A549 (cell line): ENCODE data around the gene SOCS4.

Experiments
- FOSL2 ChIP-seq, 2 experiments: fragments of 450-650 bp in 1 of 2; fragments of >200 bp in 1 of 2; sonication (Bioruptor Twin) in 1 of 2; formaldehyde crosslinking; IDR thresholded peaks; 2 replicates each; pipeline versions ENCODE4 v1.5.0 to v1.6.1; 2016 to 2020; ENCODE audit warnings: mild to moderate bottlenecking in 1 of 2, moderate library complexity in 1 of 2
- JUN ChIP-seq, 2 experiments: fragments of >200 bp; sonication (Bioruptor Twin); formaldehyde crosslinking; IDR thresholded peaks; 2 replicates in 1 of 2; 3 replicates in 1 of 2; pipeline ENCODE4 v1.6.1; 2016 to 2017
- MYC ChIP-seq: IDR thresholded peaks from 2 replicates; pipeline ENCODE4 v1.6.1; 2012; ENCODE audit warnings: mild to moderate bottlenecking, inconsistent platforms, low read length, improper control_type of control experiment, borderline replicate concordance
- NR3C1 ChIP-seq: fragments of >200 bp; sonication (Bioruptor Twin); formaldehyde crosslinking; IDR thresholded peaks from 3 replicates; pipeline ENCODE4 v1.6.1; 2017
- POLR2A ChIP-seq: IDR thresholded peaks from 2 replicates; pipeline ENCODE4 v1.6.1; 2012; ENCODE audit warnings: mild to moderate bottlenecking, low read length
- SMC3 ChIP-seq: fragments of >200 bp; sonication (Bioruptor Twin); formaldehyde crosslinking; IDR thresholded peaks from 3 replicates; pipeline ENCODE4 v1.6.1; 2018; ENCODE audit warnings: inconsistent platforms
- TF ChIP-seq, protein P1 (sequence below): fragments of >200 bp; sonication (Bioruptor Twin); formaldehyde crosslinking; IDR thresholded peaks from 3 replicates; pipeline ENCODE4 v1.5.1; 2016
- TF ChIP-seq, protein P2 (sequence below): IDR thresholded peaks from 2 replicates; pipeline ENCODE4 v1.6.1; 2012

DNA sequence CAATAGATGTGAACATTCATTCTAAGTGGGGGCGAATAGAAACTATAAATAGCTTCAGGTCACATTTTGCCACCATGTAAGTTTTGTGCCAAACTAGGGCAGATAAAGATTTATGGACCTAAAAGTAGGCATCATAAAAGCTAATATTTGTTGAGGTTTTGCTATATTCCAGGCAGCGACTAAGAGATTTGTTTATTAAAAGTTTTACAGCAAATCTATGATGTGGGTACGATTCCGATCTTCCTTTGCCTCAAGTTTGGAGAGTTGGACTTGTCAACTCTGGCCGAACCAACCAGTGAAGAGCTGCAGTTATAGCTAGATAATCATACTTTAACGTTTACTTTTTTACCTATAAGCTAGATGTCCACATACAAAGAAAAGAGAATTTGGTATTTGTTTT, 26.0 kb downstream of the SOCS4 start:
- TF ChIP-seq POLR2A (no peak), JUN (IDR thresholded peaks at IDR 0.05) (no peak), FOSL2 (IDR thresholded peaks at IDR 0.05) (no peak), FOSL2 (CRISPR knock-in tag; IDR thresholded peaks at IDR 0.05) (no peak), MYC (no peak), NR3C1 (no peak), SMC3 (no peak)
- TF ChIP-seq, protein P1, sequence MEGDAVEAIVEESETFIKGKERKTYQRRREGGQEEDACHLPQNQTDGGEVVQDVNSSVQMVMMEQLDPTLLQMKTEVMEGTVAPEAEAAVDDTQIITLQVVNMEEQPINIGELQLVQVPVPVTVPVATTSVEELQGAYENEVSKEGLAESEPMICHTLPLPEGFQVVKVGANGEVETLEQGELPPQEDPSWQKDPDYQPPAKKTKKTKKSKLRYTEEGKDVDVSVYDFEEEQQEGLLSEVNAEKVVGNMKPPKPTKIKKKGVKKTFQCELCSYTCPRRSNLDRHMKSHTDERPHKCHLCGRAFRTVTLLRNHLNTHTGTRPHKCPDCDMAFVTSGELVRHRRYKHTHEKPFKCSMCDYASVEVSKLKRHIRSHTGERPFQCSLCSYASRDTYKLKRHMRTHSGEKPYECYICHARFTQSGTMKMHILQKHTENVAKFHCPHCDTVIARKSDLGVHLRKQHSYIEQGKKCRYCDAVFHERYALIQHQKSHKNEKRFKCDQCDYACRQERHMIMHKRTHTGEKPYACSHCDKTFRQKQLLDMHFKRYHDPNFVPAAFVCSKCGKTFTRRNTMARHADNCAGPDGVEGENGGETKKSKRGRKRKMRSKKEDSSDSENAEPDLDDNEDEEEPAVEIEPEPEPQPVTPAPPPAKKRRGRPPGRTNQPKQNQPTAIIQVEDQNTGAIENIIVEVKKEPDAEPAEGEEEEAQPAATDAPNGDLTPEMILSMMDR: no peak
- TF ChIP-seq, protein P2, sequence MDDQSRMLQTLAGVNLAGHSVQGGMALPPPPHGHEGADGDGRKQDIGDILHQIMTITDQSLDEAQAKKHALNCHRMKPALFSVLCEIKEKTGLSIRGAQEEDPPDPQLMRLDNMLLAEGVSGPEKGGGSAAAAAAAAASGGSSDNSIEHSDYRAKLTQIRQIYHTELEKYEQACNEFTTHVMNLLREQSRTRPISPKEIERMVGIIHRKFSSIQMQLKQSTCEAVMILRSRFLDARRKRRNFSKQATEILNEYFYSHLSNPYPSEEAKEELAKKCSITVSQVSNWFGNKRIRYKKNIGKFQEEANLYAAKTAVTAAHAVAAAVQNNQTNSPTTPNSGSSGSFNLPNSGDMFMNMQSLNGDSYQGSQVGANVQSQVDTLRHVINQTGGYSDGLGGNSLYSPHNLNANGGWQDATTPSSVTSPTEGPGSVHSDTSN: no peak
